Activated CD8-positive, alpha-beta T cell treated with anti-CD3 and anti-CD28 coated beads for 36 hours (primary cell): Measurements from ENCODE around the gene S100A16. TPM values are rescaled to one million over a fixed set of nuclear protein-coding genes. Genes with fewer than 3 reads are reported as not detected.
"Not testable (repeated sequence)": the region's sequence is repeated elsewhere in the genome, so short reads cannot be mapped to it uniquely, and the experiment has no call there.

Experiments
- ATAC-seq: fragments of 200-7000 bp; cut with Tn5 transposase; one replicate; pipeline ENCODE4 v1.10.0; 2021; ENCODE audit warnings: mild to moderate bottlenecking, moderate library complexity
- CTCF ChIA-PET: fragments of 350-600 bp; sonication (Branson Sonifier 250); formaldehyde crosslinking; loops from one replicate; lab custom pipeline; 2021; ENCODE audit warnings: antibody characterized with exemption; lab: Charles Lee
- POLR2A ChIA-PET: fragments of 350-600 bp; sonication (Branson Sonifier 250); formaldehyde crosslinking; loops from one replicate; lab custom pipeline; 2021; ENCODE audit warnings: antibody characterized with exemption; lab: Charles Lee
- DNase-seq: peaks from one replicate; pipeline ENCODE4 v3.0.0-alpha.2; 2020
- H3K27ac Mint-ChIP-seq: one replicate; pipeline ENCODE4 v1.8.0; 2021; ENCODE audit warnings: mild to moderate bottlenecking, mixed read lengths
- H3K27me3 Mint-ChIP-seq: one replicate; pipeline ENCODE4 v1.8.0; 2021; ENCODE audit warnings: mixed read lengths
- H3K36me3 Mint-ChIP-seq: one replicate; pipeline ENCODE4 v1.8.0; 2021; ENCODE audit warnings: low read depth, mixed read lengths
- H3K4me1 Mint-ChIP-seq: one replicate; pipeline ENCODE4 v1.8.0; 2021; ENCODE audit warnings: low read depth, mixed read lengths
- H3K4me3 Mint-ChIP-seq: one replicate; pipeline ENCODE4 v1.8.0; 2021; ENCODE audit warnings: mild to moderate bottlenecking, moderate library complexity, mixed read lengths
- H3K9me3 Mint-ChIP-seq: one replicate; pipeline ENCODE4 v1.8.0; 2021; ENCODE audit warnings: mixed read lengths
- intact Hi-C: fragments of 100-400 bp; cut with micrococcal nuclease; formaldehyde crosslinking; loops from one replicate; pipeline ENCODE4 v1.10.0; 2022
- total RNA-seq, 2 experiments: library from RNA; stranded (reverse); gene quantifications; one replicate each; pipeline ENCODE4 v1.2.3, GENCODE V29; 2021
- TF ChIP-seq, protein P1 (sequence below): fragments of 200-600 bp; IDR thresholded peaks from one replicate; pipeline ENCODE4 v1.8.0; 2022; ENCODE audit warnings: antibody characterized with exemption, mild to moderate bottlenecking

S100A16 gene
- total RNA-seq, 2 experiments from 2014 or later = not detected

DNA sequence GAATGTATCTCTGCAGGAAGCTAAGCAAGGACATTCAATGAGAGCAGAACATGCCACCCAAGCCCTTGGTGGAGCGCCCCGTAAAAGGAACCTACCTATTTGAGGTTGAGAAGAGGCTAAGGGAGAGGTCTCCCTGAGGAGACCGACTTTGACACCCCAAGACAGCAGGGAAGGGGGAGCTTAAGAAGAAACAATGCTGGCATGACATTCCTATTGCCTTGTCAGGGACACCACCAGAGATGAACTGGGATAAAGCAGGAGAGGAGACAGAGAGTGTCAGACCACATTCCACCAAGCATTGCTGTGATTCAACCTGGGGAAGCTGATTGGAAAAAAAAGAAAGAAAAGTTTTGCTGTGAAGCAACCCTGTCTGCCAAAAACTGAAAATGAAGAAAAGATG, 34.0 kb downstream of the S100A16 start:
- TF ChIP-seq, protein P1, sequence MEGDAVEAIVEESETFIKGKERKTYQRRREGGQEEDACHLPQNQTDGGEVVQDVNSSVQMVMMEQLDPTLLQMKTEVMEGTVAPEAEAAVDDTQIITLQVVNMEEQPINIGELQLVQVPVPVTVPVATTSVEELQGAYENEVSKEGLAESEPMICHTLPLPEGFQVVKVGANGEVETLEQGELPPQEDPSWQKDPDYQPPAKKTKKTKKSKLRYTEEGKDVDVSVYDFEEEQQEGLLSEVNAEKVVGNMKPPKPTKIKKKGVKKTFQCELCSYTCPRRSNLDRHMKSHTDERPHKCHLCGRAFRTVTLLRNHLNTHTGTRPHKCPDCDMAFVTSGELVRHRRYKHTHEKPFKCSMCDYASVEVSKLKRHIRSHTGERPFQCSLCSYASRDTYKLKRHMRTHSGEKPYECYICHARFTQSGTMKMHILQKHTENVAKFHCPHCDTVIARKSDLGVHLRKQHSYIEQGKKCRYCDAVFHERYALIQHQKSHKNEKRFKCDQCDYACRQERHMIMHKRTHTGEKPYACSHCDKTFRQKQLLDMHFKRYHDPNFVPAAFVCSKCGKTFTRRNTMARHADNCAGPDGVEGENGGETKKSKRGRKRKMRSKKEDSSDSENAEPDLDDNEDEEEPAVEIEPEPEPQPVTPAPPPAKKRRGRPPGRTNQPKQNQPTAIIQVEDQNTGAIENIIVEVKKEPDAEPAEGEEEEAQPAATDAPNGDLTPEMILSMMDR = no peak
- ChIA-PET POLR2A (no interaction called here), CTCF (interaction anchor here (0.8 to 2.8 kb wide), 4 partner anchors 11 to 68 kb away, joined by 3 to 14 read pairs (median 12); partner anchors contain the start of gene S100A14)
- intact Hi-C loops = no loop called here
- H3K27me3 Mint-ChIP-seq = peaks cover 20% of the 10 kb centered on the region
- no peak overlapping the region for H3K4me3 Mint-ChIP-seq
- no peak for DNase-seq
- no peaks in the 10 kb centered on the region for H3K36me3 Mint-ChIP-seq
- no peaks in the 10 kb centered on the region for H3K9me3 Mint-ChIP-seq
- ATAC-seq = no peak
- no peak overlapping the region for H3K27ac Mint-ChIP-seq
- no peaks in the 10 kb centered on the region for H3K4me1 Mint-ChIP-seq

DNA sequence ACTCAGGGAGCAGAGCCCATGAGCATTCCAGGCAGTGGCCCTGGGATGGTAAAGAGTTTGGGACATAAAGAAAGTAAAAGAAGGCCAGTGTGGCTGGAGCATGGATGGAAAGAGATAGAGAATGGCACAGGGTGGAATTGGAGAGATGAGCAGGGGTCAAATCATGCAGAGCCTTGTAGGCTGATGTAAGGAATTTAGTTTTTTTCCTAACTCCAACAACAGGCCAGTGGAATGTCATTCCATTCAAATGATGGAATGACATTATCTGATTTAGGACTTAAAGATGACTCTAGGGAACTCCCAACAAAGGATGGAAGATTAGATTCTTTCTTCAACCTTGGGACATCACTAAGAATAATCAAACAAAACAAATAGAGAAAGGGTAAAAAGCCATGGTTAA, 34.4 kb downstream of the S100A16 start:
- TF ChIP-seq, protein P1 = no peak
- POLR2A ChIA-PET = no interaction called here
- DNase-seq (no peak), ATAC-seq (no peak)
- intact Hi-C loops = no loop called here
- H3K27ac Mint-ChIP-seq = no peak overlapping the region
- no peaks in the 10 kb centered on the region for H3K9me3 Mint-ChIP-seq
- H3K4me3 Mint-ChIP-seq = no peak overlapping the region
- no peaks in the 10 kb centered on the region for H3K4me1 Mint-ChIP-seq
- H3K36me3 Mint-ChIP-seq = no peaks in the 10 kb centered on the region
- peaks cover 20% of the 10 kb centered on the region for H3K27me3 Mint-ChIP-seq
- CTCF ChIA-PET = interaction anchor here (0.8 to 2.8 kb wide), 6 partner anchors 10 to 68 kb away, joined by 3 to 14 read pairs (median 10); partner anchors contain the start of gene S100A14

DNA sequence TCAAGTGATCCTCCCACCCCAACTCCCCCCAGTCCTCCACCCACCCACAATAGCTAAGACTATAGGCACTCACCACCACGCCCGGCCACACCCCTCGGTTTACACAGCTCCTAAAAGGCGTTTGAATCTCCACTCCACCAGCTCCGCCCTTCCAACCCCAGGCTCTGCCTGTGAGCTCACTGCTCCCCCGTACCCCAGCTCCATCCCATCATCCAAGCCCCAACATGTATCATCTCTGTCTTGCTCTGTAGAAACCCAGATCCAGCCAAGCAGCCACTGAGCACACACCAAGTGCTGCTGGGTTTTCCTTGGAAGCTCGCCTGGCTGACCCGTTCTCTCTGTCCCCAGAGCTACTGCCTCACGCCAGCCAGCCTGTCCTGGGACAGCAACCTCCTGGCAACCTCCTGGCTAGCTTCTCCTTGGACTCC, 35.3 kb downstream of the S100A16 start:
- no peaks in the 10 kb centered on the region for H3K36me3 Mint-ChIP-seq
- DNase-seq = no peak
- H3K9me3 Mint-ChIP-seq = no peaks in the 10 kb centered on the region
- no peak overlapping the region for H3K27ac Mint-ChIP-seq
- no peak for ATAC-seq
- intact Hi-C loops = no loop called here
- POLR2A ChIA-PET = interaction anchor here (0.9 kb wide), 1 partner anchor 104 kb away, joined by 3 read pairs; no protein-coding TSS in a partner anchor
- peaks cover 8% of the 10 kb centered on the region for H3K4me1 Mint-ChIP-seq
- CTCF ChIA-PET = interaction anchor here (0.6 to 2.8 kb wide), 10 partner anchors 10 to 225 kb away, joined by 3 to 14 read pairs (median 4); partner anchors contain the start of genes S100A13 and S100A14
- TF ChIP-seq, protein P1 = no peak
- peaks cover 20% of the 10 kb centered on the region for H3K27me3 Mint-ChIP-seq
- H3K4me3 Mint-ChIP-seq = no peak overlapping the region

DNA sequence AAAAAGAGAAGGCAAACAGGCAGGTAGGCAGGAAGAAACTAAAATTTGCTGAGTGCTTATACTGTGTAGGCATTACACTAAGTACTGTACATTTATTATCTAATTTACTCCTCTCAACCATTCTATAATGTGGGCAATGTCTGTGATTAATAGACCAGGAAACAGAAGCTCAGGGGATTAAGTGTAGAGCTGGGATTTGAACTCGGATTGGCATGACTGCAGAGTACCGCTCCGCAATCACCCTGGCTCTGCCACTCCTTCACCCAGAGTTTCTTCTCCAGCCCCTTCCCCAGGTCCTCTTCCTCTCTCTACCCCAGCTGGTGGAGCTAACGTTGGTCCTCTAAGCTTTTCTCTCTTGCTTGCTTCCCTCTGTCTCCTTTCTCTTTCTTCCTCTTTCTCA, 35.8 kb downstream of the S100A16 start:
- Mint-ChIP-seq H3K4me3 (no peak overlapping the region), H3K4me1 (peaks cover 12% of the 10 kb centered on the region), H3K9me3 (no peaks in the 10 kb centered on the region), H3K36me3 (no peaks in the 10 kb centered on the region), H3K27me3 (peaks cover 20% of the 10 kb centered on the region), H3K27ac (no peak overlapping the region)
- DNase-seq (no peak), ATAC-seq (no peak)
- TF ChIP-seq, protein P1 = no peak
- intact Hi-C loops = no loop called here
- CTCF ChIA-PET = interaction anchor here (0.6 to 2.8 kb wide), 9 partner anchors 9 to 224 kb away, joined by 3 to 14 read pairs (median 4); partner anchors contain the start of genes S100A13 and S100A14
- POLR2A ChIA-PET = interaction anchor here (0.9 kb wide), 1 partner anchor 104 kb away, joined by 3 read pairs; no protein-coding TSS in a partner anchor

DNA sequence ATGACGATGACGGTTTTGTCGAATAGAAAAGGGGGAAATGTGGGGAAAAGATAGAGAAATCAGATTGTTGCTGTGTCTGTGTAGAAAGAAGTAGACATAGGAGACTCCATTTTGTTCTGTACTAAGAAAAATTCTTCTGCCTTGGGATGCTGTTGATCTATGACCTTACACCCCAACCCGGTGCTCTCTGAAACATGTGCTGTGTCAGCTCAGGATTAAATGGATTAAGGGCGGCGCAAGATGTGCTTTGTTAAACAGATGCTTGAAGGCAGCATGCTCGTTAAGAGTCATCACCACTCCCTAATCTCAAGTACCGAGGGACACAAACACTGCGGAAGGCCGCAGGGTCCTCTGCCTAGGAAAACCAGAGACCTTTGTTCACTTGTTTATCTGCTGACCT, 37.4 kb downstream of the S100A16 start:
- H3K9me3 Mint-ChIP-seq, intact Hi-C loops, H3K36me3 Mint-ChIP-seq, DNase-seq, H3K27ac Mint-ChIP-seq, ATAC-seq, H3K4me3 Mint-ChIP-seq: not testable (repeated sequence)
- ChIA-PET CTCF (interaction anchor here (0.9 to 1.5 kb wide), 2 partner anchors 65 to 81 kb away, joined by 3 to 9 read pairs; no protein-coding TSS in a partner anchor), POLR2A (interaction anchor here (1.3 kb wide), 1 partner anchor 23 kb away, joined by 3 read pairs; no protein-coding TSS in a partner anchor)
- H3K27me3 Mint-ChIP-seq = peaks cover 20% of the 10 kb centered on the region
- H3K4me1 Mint-ChIP-seq = peaks cover 19% of the 10 kb centered on the region

DNA sequence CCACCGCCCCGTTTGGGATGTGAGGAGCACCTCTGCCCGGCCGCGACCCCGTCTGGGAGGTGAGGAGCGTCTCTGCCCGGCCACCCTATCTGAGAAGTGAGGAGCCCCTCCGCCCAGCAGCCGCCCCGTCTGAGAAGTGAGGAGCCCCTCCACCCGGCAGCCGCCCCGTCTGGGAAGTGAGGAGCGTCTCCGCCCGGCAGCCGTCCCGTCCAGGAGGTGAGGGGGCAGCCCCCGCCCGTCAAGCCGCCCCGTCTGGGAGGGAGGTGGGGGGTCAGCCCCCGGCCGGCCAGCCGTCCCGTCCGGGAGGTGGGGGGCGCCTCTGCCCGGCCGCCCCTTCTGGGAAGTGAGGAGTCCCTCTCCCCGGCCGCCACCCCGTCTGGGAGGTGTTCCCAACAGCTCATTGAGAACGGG, 37.9 kb downstream of the S100A16 start:
- CTCF ChIA-PET = interaction anchor here (1.5 to 7.7 kb wide), 2 partner anchors 42 to 65 kb away, joined by 9 to 191 read pairs; partner anchors contain the start of gene S100A6
- H3K9me3 Mint-ChIP-seq, intact Hi-C loops: not testable (repeated sequence)

More for the DNA sequence above, 37.9 kb downstream of the S100A16 start:
- POLR2A ChIA-PET, H3K36me3 Mint-ChIP-seq, DNase-seq, H3K27ac Mint-ChIP-seq, H3K4me3 Mint-ChIP-seq, ATAC-seq: not testable (repeated sequence)
- Mint-ChIP-seq H3K4me1 (peaks cover 19% of the 10 kb centered on the region), H3K27me3 (peaks cover 20% of the 10 kb centered on the region)
